H1 (cell line): ENCODE data around the gene BICRAL. TPM values are rescaled to one million over a fixed set of nuclear protein-coding genes. Genes with fewer than 3 reads are reported as not detected.

Experiments
- CTCF ChIA-PET: fragments of 300-600 bp; sonication (Branson Sonifier 250); formaldehyde crosslinking; loops from one replicate; lab custom pipeline; 2021; ENCODE audit not compliant: partially characterized antibody; lab: Charles Lee
- POLR2A ChIA-PET: fragments of 300-600 bp; sonication (Branson Sonifier 250); formaldehyde crosslinking; loops from one replicate; lab custom pipeline; 2021; ENCODE audit warnings: inconsistent platforms; ENCODE audit not compliant: partially characterized antibody; lab: Charles Lee
- DNase-seq, 2 experiments: peaks; one replicate each; pipeline versions ENCODE4 v3.0.0 to v3.0.0-alpha.2; 2010 to 2022; ENCODE audit warnings: low spot score in 2 of 2, low read depth in 1 of 2, mixed read lengths in 1 of 2
- FAIRE-seq: peaks from 2 replicates; lab custom pipeline; 2011; peaks lifted over from hg19 to GRCh38; lab: Jason Lieb, UNC
- H2AFZ ChIP-seq: 2 replicates; pipeline ENCODE4 v1.8.1; 2012; ENCODE audit warnings: low read length, inconsistent platforms
- H2AK5ac ChIP-seq: 2 replicates; pipeline ENCODE4 v1.6.1; 2013; ENCODE audit warnings: low read depth, low read length
- H2BK120ac ChIP-seq: replicated peaks from 2 replicates; pipeline ENCODE3; 2013; ENCODE audit warnings: low read depth, low read length, inconsistent platforms
- H2BK12ac ChIP-seq: 2 replicates; pipeline ENCODE4 v1.6.1; 2013; ENCODE audit warnings: low read depth, low read length
- H2BK15ac ChIP-seq: 2 replicates; pipeline ENCODE4 v1.6.1; 2013; ENCODE audit warnings: low read length
- H2BK20ac ChIP-seq: 2 replicates; pipeline ENCODE4 v1.6.1; 2013; ENCODE audit warnings: low read length
- H2BK5ac ChIP-seq: 2 replicates; pipeline ENCODE4 v1.6.1; 2013; ENCODE audit warnings: low read depth, low read length
- H3K14ac ChIP-seq: 2 replicates; pipeline ENCODE4 v1.6.1; 2013; ENCODE audit warnings: inconsistent platforms; ENCODE audit not compliant: insufficient read length
- H3K18ac ChIP-seq: 2 replicates; pipeline ENCODE4 v1.6.1; 2013; ENCODE audit warnings: low read length; ENCODE audit errors: extremely low read depth
- H3K23ac ChIP-seq: 2 replicates; pipeline ENCODE4 v1.6.1; 2013; ENCODE audit warnings: inconsistent platforms; ENCODE audit not compliant: insufficient read length
- H3K23me2 ChIP-seq: 2 replicates; pipeline ENCODE4 v1.6.1; 2013; ENCODE audit warnings: low read depth, low read length
- H3K27ac ChIP-seq: 2 replicates; pipeline ENCODE4 v1.6.1; 2011; ENCODE audit warnings: low read depth, low read length, inconsistent platforms
- H3K27me3 ChIP-seq, 4 experiments: replicated peaks in 1 of 4; 1 replicate in 1 of 4; 2 replicates in 3 of 4; pipeline versions ENCODE4 v1.6.1 to v1.8.1; 2011 to 2013; ENCODE audit warnings: low read length in 3 of 4, mild to moderate bottlenecking in 3 of 4, inconsistent platforms in 2 of 4, mixed read lengths in 2 of 4, moderate library complexity in 1 of 4; ENCODE audit not compliant: control insufficient read depth in 3 of 4, insufficient read depth in 3 of 4; ENCODE audit errors: extremely low read depth in 1 of 4
- H3K36me3 ChIP-seq, 4 experiments: 2 replicates each; pipeline versions ENCODE4 v1.6.1 to v1.8.1; 2011 to 2013; ENCODE audit warnings: mild to moderate bottlenecking in 4 of 4, low read length in 3 of 4, moderate library complexity in 2 of 4, control low read depth in 1 of 4, inconsistent platforms in 1 of 4; ENCODE audit not compliant: insufficient read depth in 4 of 4, control insufficient read depth in 2 of 4
- H3K4ac ChIP-seq: replicated peaks from 2 replicates; pipeline ENCODE3; 2013; ENCODE audit warnings: low read length, low read depth, mixed read lengths, inconsistent platforms; ENCODE audit not compliant: insufficient read length
- H3K4me1 ChIP-seq, 4 experiments: replicated peaks in 1 of 4; 1 replicate in 1 of 4; 2 replicates in 3 of 4; pipeline versions ENCODE4 v1.6.1 to v1.8.1; 2011 to 2013; ENCODE audit warnings: low read length in 3 of 4, inconsistent platforms in 2 of 4, mixed read lengths in 1 of 4; ENCODE audit not compliant: insufficient read depth in 4 of 4, control insufficient read depth in 3 of 4
- H3K4me2 ChIP-seq, 2 experiments: 2 replicates each; pipeline versions ENCODE4 v1.6.1 to v1.8.1; 2011 to 2013; ENCODE audit warnings: low read depth in 2 of 2, low read length in 2 of 2, control low read depth in 1 of 2, inconsistent platforms in 1 of 2, mild to moderate bottlenecking in 1 of 2; ENCODE audit not compliant: insufficient read depth in 1 of 2
- H3K4me3 ChIP-seq, 4 experiments: fragments of 200-600, 300-600 bp in 1 of 4; sonication (generic), shearing (Covaris generic), sonication (Bioruptor Twin) in 1 of 4; 2 replicates each; pipeline versions ENCODE4 v1.5.1 to v1.8.1; 2011 to 2016; ENCODE audit warnings: low read length in 4 of 4, low read depth in 3 of 4, control low read depth in 2 of 4, inconsistent platforms in 2 of 4, mild to moderate bottlenecking in 2 of 4, mixed read lengths in 1 of 4, moderate library complexity in 1 of 4; ENCODE audit not compliant: insufficient read depth in 2 of 4; ENCODE audit errors: extremely low read depth in 1 of 4
- H3K56ac ChIP-seq: replicated peaks from 2 replicates; pipeline ENCODE3; 2013; ENCODE audit warnings: low read depth, mild to moderate bottlenecking, mixed read lengths, low read length, inconsistent platforms; ENCODE audit not compliant: insufficient read length
- H3K79me1 ChIP-seq: 2 replicates; pipeline ENCODE4 v1.6.1; 2013; ENCODE audit warnings: low read depth, low read length, control low read depth
- H3K79me2 ChIP-seq, 2 experiments: 2 replicates each; pipeline versions ENCODE4 v1.6.1 to v1.8.1; 2012 to 2013; ENCODE audit warnings: low read length in 2 of 2, mild to moderate bottlenecking in 2 of 2, inconsistent platforms in 1 of 2; ENCODE audit not compliant: insufficient read depth in 2 of 2, control insufficient read depth in 1 of 2
- H3K9ac ChIP-seq, 4 experiments: replicated peaks in 1 of 4; 1 replicate in 1 of 4; 2 replicates in 3 of 4; pipeline versions ENCODE4 v1.6.1 to v1.8.1; 2011 to 2013; ENCODE audit warnings: low read depth in 3 of 4, low read length in 3 of 4, control low read depth in 2 of 4, mild to moderate bottlenecking in 2 of 4, moderate library complexity in 2 of 4, inconsistent platforms in 1 of 4; ENCODE audit errors: extremely low read depth in 1 of 4
- H3K9me3 ChIP-seq, 2 experiments: 2 replicates each; pipeline versions ENCODE4 v1.6.1 to v1.8.1; 2012 to 2013; ENCODE audit warnings: mild to moderate bottlenecking in 2 of 2, moderate library complexity in 2 of 2, control low read depth in 1 of 2, inconsistent platforms in 1 of 2, low read depth in 1 of 2, low read length in 1 of 2, mixed read lengths in 1 of 2; ENCODE audit not compliant: insufficient read depth in 2 of 2
- H4K20me1 ChIP-seq, 2 experiments: replicated peaks in 1 of 2; 2 replicates each; pipeline versions ENCODE3 to v1.8.1; 2011 to 2013; ENCODE audit warnings: inconsistent platforms in 2 of 2, low read length in 2 of 2, mild to moderate bottlenecking in 1 of 2; ENCODE audit not compliant: insufficient read depth in 2 of 2, control insufficient read depth in 1 of 2
- H4K5ac ChIP-seq: 2 replicates; pipeline ENCODE4 v1.6.1; 2013; ENCODE audit warnings: low read length, low read depth, mixed read lengths, inconsistent platforms; ENCODE audit not compliant: insufficient read length
- H4K8ac ChIP-seq: 2 replicates; pipeline ENCODE4 v1.8.0; 2013; ENCODE audit warnings: mild to moderate bottlenecking, moderate library complexity, low read length, inconsistent platforms; ENCODE audit not compliant: insufficient read depth; ENCODE audit errors: extremely low read depth
- H4K91ac ChIP-seq: replicated peaks from 2 replicates; pipeline ENCODE3; 2013; ENCODE audit warnings: low read length, mixed read lengths, inconsistent platforms; ENCODE audit not compliant: insufficient read length
- CEBPB ChIP-seq: IDR thresholded peaks from 2 replicates; pipeline ENCODE4 v1.6.1; 2012; ENCODE audit warnings: low read depth, low read length
- RXRA ChIP-seq: IDR thresholded peaks from 2 replicates; pipeline ENCODE4 v1.6.1; 2011; ENCODE audit warnings: low read depth, mild to moderate bottlenecking, low read length, moderate library complexity; ENCODE audit not compliant: insufficient read depth
- WGBS, 2 experiments: shearing (Covaris generic) in 1 of 2; methylation state at CpG; one replicate each; pipeline versions ENCODE4 v1.1.6 to v1.1.7; 2013 to 2015; ENCODE audit warnings: low lambda C conversion rate in 2 of 2, mixed read lengths in 2 of 2, inconsistent platforms in 1 of 2, low coverage in 1 of 2, missing lambda C conversion rate in 1 of 2; ENCODE audit not compliant: insufficient replicate concordance in 2 of 2, insufficient coverage in 1 of 2, insufficient read length in 1 of 2; ENCODE audit errors: extremely low coverage in 1 of 2, missing lambda C conversion rate in 1 of 2; 5-methylcytosine and 5-hydroxymethylcytosine counted together
- polyA plus RNA-seq, 7 experiments: library from polyadenylated mRNA; depleted of rRNA in 3 of 7; stranded (reverse) in 5 of 7; unstranded in 2 of 7; fragments of >200 nt in 5 of 7; fragments of 200-250 nt in 2 of 7; gene quantifications; 1 replicate in 5 of 7; 2 replicates in 1 of 7; 4 replicates in 1 of 7; pipeline versions ENCODE4 v1.2.1 to v1.2.3, GENCODE V29; 2011 to 2013; ENCODE audit warnings: missing spikeins in 2 of 7, mixed read lengths in 2 of 7
- total RNA-seq: library from RNA; stranded (reverse); fragmentation: NEBNext Ultra II Directional; extraction: Animal tissue kit (Norgen Biotek cat#: 25700); gene quantifications from 2 replicates; pipeline ENCODE4 v1.2.1, GENCODE V29; 2021

Gene BICRAL
- total and polyA plus RNA-seq, 2 of the 8 experiments (the other 6 are each of a cell fraction or from before 2014, with no cell fraction given) = 9.4 to 12.2 TPM

DNA sequence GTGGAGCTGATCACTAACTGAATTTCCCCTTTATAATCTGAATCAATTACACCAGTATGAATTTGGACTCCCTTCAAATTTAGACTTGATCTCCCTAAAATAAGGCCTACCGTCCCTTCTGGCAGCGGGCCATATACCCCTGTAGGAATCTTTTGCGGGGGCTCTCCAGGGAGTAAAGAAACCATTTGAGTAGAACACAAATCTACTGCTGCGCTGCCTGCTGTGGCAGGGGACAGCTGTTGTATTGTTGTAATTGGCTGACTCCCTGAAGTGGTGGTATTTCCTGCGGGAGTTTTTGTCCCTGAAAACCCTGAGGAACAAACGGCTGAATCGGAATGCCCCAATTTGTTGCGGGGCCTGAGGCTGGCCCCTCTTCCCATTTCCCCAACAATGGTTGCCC is 118.0 kb downstream of the BICRAL start:
- Histone ChIP-seq H4K8ac (no peak overlapping the region), H3K4me3 (no peak overlapping the region), H3K4me2 (0 out of 4 replicates have a peak overlapping the region, but pooled peaks of 1 of the 2 experiments have one; percentile 36), H2BK20ac (no peak overlapping the region), H3K4ac (no peak overlapping the region), H2BK15ac (no peak overlapping the region), H3K9me3 (no peaks in the 10 kb centered on the region), H2AFZ (no peak overlapping the region), H3K56ac (no peak overlapping the region), H4K5ac (no peak overlapping the region), H2AK5ac (no peak overlapping the region), H4K20me1 (no peaks in the 10 kb centered on the region), H3K9ac (no peak overlapping the region), H2BK12ac (no peak overlapping the region), H3K27me3 (no peaks in the 10 kb centered on the region), H3K4me1 (peaks cover 2 to 8% (median 7%) of the 10 kb centered on the region in 4 experiments; a peak in 5 of 7 replicates), H3K27ac (no peak overlapping the region), H3K23me2 (no peaks in the 10 kb centered on the region), H3K23ac (no peak overlapping the region), H2BK120ac (no peak overlapping the region), H3K36me3 (no peaks in the 10 kb centered on the region), H3K79me2 (no peaks in the 10 kb centered on the region), H2BK5ac (no peak overlapping the region), H3K18ac (no peak overlapping the region), H3K79me1 (no peaks in the 10 kb centered on the region), H4K91ac (no peak overlapping the region), H3K14ac (no peak overlapping the region)
- POLR2A ChIA-PET = interaction anchor here (1.6 to 3.4 kb wide), 4 partner anchors 10 to 24 kb away, joined by 3 to 14 read pairs (median 12); partner anchors contain the start of gene RPL7L1
- TF ChIP-seq RXRA (no peak), CEBPB (0 out of 2 replicates have a peak, but pooled peaks have one; percentile 1)
- no peak for FAIRE-seq
- 24% methylated on average over 8 of the region's 8 CpGs; no CpG with 5 or more reads in 1 of the 2 experiments for WGBS, 2 experiments
- no peak for DNase-seq
- CTCF ChIA-PET = interaction anchor here (0.8 to 3.0 kb wide), 15 partner anchors 11 to 247 kb away, joined by 3 to 21 read pairs (median 5); partner anchors contain the start of genes CNPY3, PPP2R5D and RPL7L1
